Trophoblast cell (in vitro differentiated cells and primary cell): ENCODE measurements around the gene ADRA2C.
A peak's percentile ranks its signal among the peaks of the same experiment; 100 is the strongest.

Experiments used
- DNase-seq, 2 donors: peaks; one replicate each; pipeline ENCODE4 v3.0.0-alpha.2; 2016
- H2AFZ ChIP-seq: 2 replicates; pipeline ENCODE4 v1.6.1; 2013; ENCODE audit warnings: low read length, moderate library complexity, mild to moderate bottlenecking; ENCODE audit not compliant: insufficient read depth, poor library complexity
- H2AK5ac ChIP-seq: 2 replicates; pipeline ENCODE4 v1.6.1; 2013; ENCODE audit warnings: mild to moderate bottlenecking, low read length
- H2BK120ac ChIP-seq: 2 replicates; pipeline ENCODE4 v1.6.1; 2013; ENCODE audit warnings: low read length, mild to moderate bottlenecking, moderate library complexity; ENCODE audit not compliant: insufficient read depth, poor library complexity
- H2BK12ac ChIP-seq: 2 replicates; pipeline ENCODE4 v1.6.1; 2013; ENCODE audit warnings: mild to moderate bottlenecking, low read length, moderate library complexity
- H2BK5ac ChIP-seq: 2 replicates; pipeline ENCODE4 v1.6.1; 2013; ENCODE audit warnings: low read length, low read depth, moderate library complexity, mild to moderate bottlenecking; ENCODE audit not compliant: poor library complexity
- H3K14ac ChIP-seq: 2 replicates; pipeline ENCODE4 v1.6.1; 2013; ENCODE audit warnings: mild to moderate bottlenecking, low read length
- H3K18ac ChIP-seq: 2 replicates; pipeline ENCODE4 v1.6.1; 2013; ENCODE audit warnings: mild to moderate bottlenecking, low read length
- H3K23ac ChIP-seq: 2 replicates; pipeline ENCODE4 v1.6.1; 2013; ENCODE audit warnings: low read length
- H3K27ac ChIP-seq: 2 replicates; pipeline ENCODE4 v1.5.1; 2013; ENCODE audit warnings: low read depth, mild to moderate bottlenecking, inconsistent platforms, low read length, moderate library complexity
- H3K27me3 ChIP-seq: 2 replicates; pipeline ENCODE4 v1.6.1; 2013; ENCODE audit warnings: inconsistent platforms, mild to moderate bottlenecking, low read length, moderate library complexity; ENCODE audit not compliant: insufficient read depth
- H3K36me3 ChIP-seq, 2 experiments: 1 replicate in 1 of 2; 2 replicates in 1 of 2; pipeline ENCODE4 v1.6.1; 2013; ENCODE audit warnings: low read length in 2 of 2, mild to moderate bottlenecking in 2 of 2, moderate library complexity in 1 of 2; ENCODE audit not compliant: insufficient read depth in 2 of 2, control insufficient read depth in 1 of 2
- H3K4ac ChIP-seq: 2 replicates; pipeline ENCODE4 v1.6.1; 2013; ENCODE audit warnings: low read depth, mild to moderate bottlenecking, low read length, moderate library complexity
- H3K4me1 ChIP-seq, 2 experiments: 1 replicate in 1 of 2; 2 replicates in 1 of 2; pipeline ENCODE4 v1.6.1; 2013; ENCODE audit warnings: low read length in 2 of 2, mild to moderate bottlenecking in 2 of 2, moderate library complexity in 1 of 2; ENCODE audit not compliant: insufficient read depth in 2 of 2, control insufficient read depth in 1 of 2
- H3K4me2 ChIP-seq: 2 replicates; pipeline ENCODE4 v1.6.1; 2013; ENCODE audit warnings: inconsistent platforms, mild to moderate bottlenecking, low read length, moderate library complexity
- H3K4me3 ChIP-seq: 2 replicates; pipeline ENCODE4 v1.5.1; 2013; ENCODE audit warnings: mild to moderate bottlenecking, low read depth, low read length, inconsistent platforms
- H3K79me1 ChIP-seq: one replicate; pipeline ENCODE4 v1.6.1; 2013; ENCODE audit warnings: low read length
- H3K79me2 ChIP-seq: 2 replicates; pipeline ENCODE4 v1.6.1; 2013; ENCODE audit warnings: low read length, mild to moderate bottlenecking; ENCODE audit not compliant: control insufficient read depth, insufficient read depth, poor library complexity
- H3K9ac ChIP-seq: 2 replicates; pipeline ENCODE4 v1.6.1; 2013; ENCODE audit warnings: mild to moderate bottlenecking, low read length
- H3K9me3 ChIP-seq: 2 replicates; pipeline ENCODE4 v1.6.1; 2013; ENCODE audit warnings: low read depth, mild to moderate bottlenecking, control low read depth, inconsistent platforms, low read length; ENCODE audit not compliant: insufficient read depth
- H4K12ac ChIP-seq: 2 replicates; pipeline ENCODE4 v1.6.1; 2013; ENCODE audit warnings: low read depth, mild to moderate bottlenecking, low read length, moderate library complexity
- H4K8ac ChIP-seq: 2 replicates; pipeline ENCODE4 v1.6.1; 2013; ENCODE audit warnings: low read depth, mild to moderate bottlenecking, low read length, moderate library complexity
- H4K91ac ChIP-seq: one replicate; pipeline ENCODE4 v1.6.1; 2013; ENCODE audit warnings: low read depth, mild to moderate bottlenecking, low read length, moderate library complexity
- WGBS: extraction: QIAGEN DNeasy Blood & Tissue Kit; methylation state at CpG from one replicate; pipeline ENCODE4 v1.1.7; 2013; ENCODE audit warnings: missing lambda C conversion rate; ENCODE audit not compliant: insufficient read length, insufficient coverage; ENCODE audit errors: extremely low coverage; 5-methylcytosine and 5-hydroxymethylcytosine counted together

The ADRA2C gene

DNA sequence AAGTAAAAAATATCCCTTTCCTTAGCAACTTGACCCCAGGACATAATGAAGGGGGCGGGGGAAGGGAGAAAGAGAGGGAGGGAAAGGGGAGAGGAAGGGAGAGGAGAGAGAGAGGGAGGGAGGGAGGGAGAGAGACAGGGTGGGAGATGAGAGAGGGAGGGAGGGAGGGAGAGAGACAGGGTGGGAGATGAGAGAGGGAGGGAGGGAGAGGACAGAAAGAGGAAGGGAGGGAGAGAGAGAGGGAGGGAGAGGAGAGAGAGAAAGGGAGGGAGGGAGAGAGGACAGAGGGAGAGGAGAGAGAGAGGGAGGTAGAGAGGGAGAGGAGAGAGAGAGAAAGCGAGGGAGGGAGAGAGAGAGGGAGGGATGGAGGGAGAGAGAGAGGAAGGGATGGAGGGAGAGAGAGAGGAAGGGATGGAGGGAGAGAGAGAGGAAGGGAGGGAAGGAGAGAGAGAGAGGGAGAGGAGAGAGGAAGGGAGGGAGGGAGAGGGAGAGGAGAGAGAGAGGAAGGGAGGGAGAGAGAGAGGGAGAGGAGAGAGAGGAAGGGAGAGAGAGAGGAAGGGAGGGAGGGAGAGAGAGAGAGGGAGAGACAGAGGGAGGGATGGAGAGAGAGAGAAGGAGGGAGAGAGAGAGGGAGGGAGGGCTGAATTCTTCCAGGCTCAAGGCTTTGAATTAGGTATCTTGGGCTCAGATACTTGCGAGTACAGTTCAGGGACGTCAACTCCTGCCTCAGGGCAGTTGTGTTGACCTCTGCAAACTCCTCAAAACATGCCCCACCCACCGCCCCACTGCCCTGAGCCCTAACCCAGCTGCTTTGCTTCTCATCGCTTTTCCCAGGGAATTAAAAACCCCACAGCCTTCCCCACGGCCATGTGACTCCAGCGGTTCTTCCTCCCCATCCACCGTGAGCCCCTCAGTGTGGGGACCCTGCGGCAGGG, 40.0 kb upstream of the ADRA2C start:
- H2AFZ ChIP-seq, result no peak overlapping the region
- no peak for DNase-seq
- H3K18ac ChIP-seq, result no peak overlapping the region
- H3K4me1 ChIP-seq, result no peaks in the 10 kb centered on the region
- no peak overlapping the region for H2BK120ac ChIP-seq
- no peak overlapping the region for H2AK5ac ChIP-seq
- no peak overlapping the region for H4K91ac ChIP-seq
- no peaks in the 10 kb centered on the region for H3K79me1 ChIP-seq
- no peak overlapping the region for H2BK12ac ChIP-seq
- H3K4me3 ChIP-seq, result no peak overlapping the region
- no peak overlapping the region for H3K9ac ChIP-seq
- H2BK5ac ChIP-seq, result no peak overlapping the region
- no peak overlapping the region for H3K27ac ChIP-seq
- peaks cover 8% of the 10 kb centered on the region for H3K9me3 ChIP-seq
- no peak overlapping the region for H3K23ac ChIP-seq
- 82% methylated on average over 1 of the region's 10 CpGs for WGBS
- H3K27me3 ChIP-seq, result peaks cover 19% of the 10 kb centered on the region
- no peak overlapping the region for H3K14ac ChIP-seq
- no peak overlapping the region for H4K8ac ChIP-seq
- no peak overlapping the region for H4K12ac ChIP-seq
- H3K4ac ChIP-seq, result no peak overlapping the region
- H3K4me2 ChIP-seq, result no peak overlapping the region
- H3K79me2 ChIP-seq, result no peaks in the 10 kb centered on the region
- no peaks in the 10 kb centered on the region for H3K36me3 ChIP-seq

DNA sequence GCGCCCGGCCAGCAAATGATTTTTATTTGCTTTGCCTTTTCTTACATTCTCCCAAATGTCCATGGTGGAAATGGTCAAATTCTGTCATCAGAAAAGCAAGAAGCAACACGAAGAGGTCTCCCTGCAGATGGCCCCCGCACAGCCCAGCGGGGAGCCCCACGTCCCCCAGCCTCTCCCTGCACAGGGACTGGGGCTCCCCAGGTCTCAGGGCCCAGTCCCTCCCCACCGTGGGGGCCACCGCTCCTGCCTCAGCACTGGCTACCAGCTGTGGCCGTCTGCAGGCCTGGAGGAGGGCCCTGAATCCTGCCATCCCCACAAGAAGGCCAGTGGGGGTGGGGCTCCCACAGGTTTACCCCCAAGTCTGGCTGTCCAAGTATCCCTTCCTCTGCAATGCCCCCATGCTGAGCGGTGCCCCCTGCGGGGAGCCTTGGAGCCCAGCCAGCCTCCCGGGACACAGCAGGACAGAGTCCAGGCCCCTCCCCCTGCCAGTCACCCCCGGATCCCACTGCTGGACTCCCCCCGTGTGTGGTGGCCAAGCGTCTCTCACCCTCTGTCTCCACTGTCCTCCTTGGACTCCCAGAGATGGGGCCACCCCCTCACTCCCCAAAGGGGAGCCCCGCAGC, 38.2 kb upstream of the ADRA2C start:
- WGBS, result no CpG with 5 or more reads among the region's 16 CpGs
- no peak overlapping the region for H2BK120ac ChIP-seq
- H2BK5ac ChIP-seq, result no peak overlapping the region
- H3K9me3 ChIP-seq, result peaks cover 2% of the 10 kb centered on the region
- H3K14ac ChIP-seq, result no peak overlapping the region
- no peak overlapping the region for H2BK12ac ChIP-seq
- H3K79me1 ChIP-seq, result no peaks in the 10 kb centered on the region
- H3K4me1 ChIP-seq, result no peaks in the 10 kb centered on the region
- no peak overlapping the region for H4K91ac ChIP-seq
- no peak overlapping the region for H4K8ac ChIP-seq
- no peak overlapping the region for H3K27ac ChIP-seq
- H3K4me2 ChIP-seq, result no peak overlapping the region
- no peaks in the 10 kb centered on the region for H3K36me3 ChIP-seq
- no peak overlapping the region for H4K12ac ChIP-seq
- H3K4me3 ChIP-seq, result no peak overlapping the region
- no peak overlapping the region for H3K18ac ChIP-seq
- H3K23ac ChIP-seq, result no peak overlapping the region
- H3K27me3 ChIP-seq, result peaks cover 19% of the 10 kb centered on the region
- H2AFZ ChIP-seq, result no peak overlapping the region
- no peaks in the 10 kb centered on the region for H3K79me2 ChIP-seq
- no peak overlapping the region for H2AK5ac ChIP-seq
- no peak overlapping the region for H3K4ac ChIP-seq
- no peak overlapping the region for H3K9ac ChIP-seq
- no peak for DNase-seq

DNA sequence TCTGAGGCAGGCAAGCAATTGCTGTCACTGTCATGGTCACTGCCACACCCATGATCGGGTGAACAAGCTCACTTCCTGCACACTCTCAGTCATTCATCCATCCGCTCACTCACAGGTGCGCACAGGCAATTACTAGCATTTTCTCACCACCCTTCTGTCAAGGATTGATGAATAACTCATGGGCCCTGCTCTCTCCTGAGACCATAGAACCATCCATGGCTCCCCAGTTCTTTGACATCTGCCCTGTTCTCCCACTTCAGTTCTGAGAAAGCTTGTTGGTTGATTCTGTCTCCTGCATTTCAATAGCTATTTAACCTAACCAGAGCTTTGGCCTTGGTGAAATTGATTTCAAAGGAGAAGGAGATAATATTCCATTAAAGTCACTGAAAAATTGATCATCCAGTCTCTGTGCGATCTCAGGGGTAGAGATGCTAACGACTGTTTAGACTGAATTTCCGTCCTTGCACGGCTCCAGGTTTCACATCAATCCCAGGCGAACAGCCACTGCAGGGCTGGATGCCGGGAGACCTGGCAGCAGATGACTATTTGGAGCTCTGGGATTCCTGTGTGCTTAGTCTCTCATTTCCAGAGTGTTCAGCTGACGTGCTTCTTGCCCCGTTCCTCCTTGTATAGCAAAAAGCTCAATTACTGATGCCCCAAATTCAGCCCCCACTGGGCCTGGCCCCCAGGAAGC, 36.9 kb upstream of the ADRA2C start:
- DNase-seq, result peak in 1 of 2 donors; percentile 9
- no peak overlapping the region for H2BK120ac ChIP-seq
- H3K9me3 ChIP-seq, result peaks cover 1% of the 10 kb centered on the region
- no peaks in the 10 kb centered on the region for H3K4me1 ChIP-seq
- H2BK12ac ChIP-seq, result no peak overlapping the region
- no peaks in the 10 kb centered on the region for H3K36me3 ChIP-seq
- H3K79me2 ChIP-seq, result no peaks in the 10 kb centered on the region
- H2AFZ ChIP-seq, result no peak overlapping the region
- H3K27ac ChIP-seq, result no peak overlapping the region
- no peak overlapping the region for H4K8ac ChIP-seq
- no CpG with 5 or more reads among the region's 11 CpGs for WGBS
- H2AK5ac ChIP-seq, result no peak overlapping the region
- no peak overlapping the region for H3K4me2 ChIP-seq
- no peak overlapping the region for H4K91ac ChIP-seq
- H4K12ac ChIP-seq, result no peak overlapping the region
- no peak overlapping the region for H3K23ac ChIP-seq
- H3K27me3 ChIP-seq, result peaks cover 14% of the 10 kb centered on the region
- no peak overlapping the region for H3K9ac ChIP-seq
- no peak overlapping the region for H2BK5ac ChIP-seq
- no peak overlapping the region for H3K14ac ChIP-seq
- H3K4ac ChIP-seq, result no peak overlapping the region
- no peaks in the 10 kb centered on the region for H3K79me1 ChIP-seq
- no peak overlapping the region for H3K4me3 ChIP-seq
- no peak overlapping the region for H3K18ac ChIP-seq

DNA sequence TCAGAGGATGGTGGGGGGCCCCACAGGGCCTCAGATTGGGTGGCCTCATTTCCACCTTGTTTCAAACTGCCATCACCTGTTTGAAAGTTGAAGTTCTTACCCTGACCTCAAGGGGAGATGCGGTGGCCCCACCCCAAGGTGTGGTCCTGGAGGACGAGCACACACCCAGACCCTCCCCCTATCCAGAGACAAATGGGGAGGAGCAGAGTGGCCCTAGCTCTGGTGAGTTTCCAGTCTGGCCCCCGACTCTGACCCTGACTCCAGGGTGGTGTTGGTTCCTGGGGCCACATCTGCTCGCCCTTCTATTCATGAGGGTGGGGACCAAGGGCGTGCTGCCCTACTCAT, 36.3 kb upstream of the ADRA2C start:
- H3K9me3 ChIP-seq, result no peaks in the 10 kb centered on the region
- no peak overlapping the region for H3K4me2 ChIP-seq
- no peak overlapping the region for H3K14ac ChIP-seq
- H3K4me1 ChIP-seq, result no peaks in the 10 kb centered on the region
- no peak overlapping the region for H2BK12ac ChIP-seq
- H2BK120ac ChIP-seq, result no peak overlapping the region
- no peak for DNase-seq
- no peak overlapping the region for H4K12ac ChIP-seq
- no peak overlapping the region for H3K27ac ChIP-seq
- no CpG with 5 or more reads among the region's 5 CpGs for WGBS
- no peak overlapping the region for H3K4ac ChIP-seq
- H3K79me2 ChIP-seq, result no peaks in the 10 kb centered on the region
- H3K9ac ChIP-seq, result no peak overlapping the region
- H2AFZ ChIP-seq, result no peak overlapping the region
- no peak overlapping the region for H2AK5ac ChIP-seq
- H3K18ac ChIP-seq, result no peak overlapping the region
- H3K27me3 ChIP-seq, result peaks cover 9% of the 10 kb centered on the region
- no peaks in the 10 kb centered on the region for H3K79me1 ChIP-seq
- no peak overlapping the region for H3K4me3 ChIP-seq
- H2BK5ac ChIP-seq, result no peak overlapping the region
- no peak overlapping the region for H4K8ac ChIP-seq
- no peak overlapping the region for H4K91ac ChIP-seq
- H3K36me3 ChIP-seq, result no peaks in the 10 kb centered on the region
- H3K23ac ChIP-seq, result no peak overlapping the region
